NCI-H1048 (cell line): ENCODE results near the gene MTSS2.

Source experiments
- DNase-seq: peaks from one replicate; lab custom pipeline; 2025; lab: John Stamatoyannopoulos, UW

Gene MTSS2

GRCh38 chr16:70715055-70715858 is 29.4 kb upstream of the MTSS2 start:
- no peak for DNase-seq

GRCh38 chr16:70714581-70715054 is 28.8 kb upstream of the MTSS2 start:
- no peak for DNase-seq

- no peak for DNase-seq
Observed at GRCh38 chr16:70713824-70714223, 28.0 kb upstream of the MTSS2 start.

- DNase-seq = no peak
Observed at GRCh38 chr16:70713342-70713741, 27.5 kb upstream of the MTSS2 start.

GRCh38 chr16:70712942-70713341 is 27.1 kb upstream of the MTSS2 start:
- DNase-seq = no peak

GRCh38 chr16:70712359-70712758 is 26.5 kb upstream of the MTSS2 start:
- no peak for DNase-seq

- no peak for DNase-seq
Observed at GRCh38 chr16:70711211-70712031, 25.6 kb upstream of the MTSS2 start.

- DNase-seq = no peak
Observed at GRCh38 chr16:70710422-70711210, 24.8 kb upstream of the MTSS2 start.

GRCh38 chr16:70709942-70710341 is 24.1 kb upstream of the MTSS2 start:
- DNase-seq = no peak

GRCh38 chr16:70709457-70709856 is 23.6 kb upstream of the MTSS2 start:
- DNase-seq = no peak

GRCh38 chr16:70708366-70709246 is 22.8 kb upstream of the MTSS2 start:
- no peak for DNase-seq

- no peak for DNase-seq
Observed at GRCh38 chr16:70706948-70707465, 21.2 kb upstream of the MTSS2 start.

- DNase-seq = no peak
Observed at GRCh38 chr16:70705056-70705455, 19.2 kb upstream of the MTSS2 start.

- DNase-seq = no peak
Observed at GRCh38 chr16:70704586-70704985, 18.7 kb upstream of the MTSS2 start.

- DNase-seq = no peak
Observed at GRCh38 chr16:70703835-70704381, 18.1 kb upstream of the MTSS2 start.

GRCh38 chr16:70703041-70703834 is 17.4 kb upstream of the MTSS2 start:
- DNase-seq = no peak

GRCh38 chr16:70702624-70703023 is 16.8 kb upstream of the MTSS2 start:
- DNase-seq = no peak

GRCh38 chr16:70701998-70702397 is 16.1 kb upstream of the MTSS2 start:
- no peak for DNase-seq

GRCh38 chr16:70701596-70701995 is 15.7 kb upstream of the MTSS2 start:
- no peak for DNase-seq

GRCh38 chr16:70701036-70701435 is 15.2 kb upstream of the MTSS2 start:
- no peak for DNase-seq
